ENCODE measurements around the gene FN3KRP. TPM values are rescaled to one million over a fixed set of nuclear protein-coding genes. Genes with fewer than 3 reads are reported as not detected.

The FN3KRP gene
- total and polyA plus RNA-seq, 2 of the 13 experiments (the other 11 are each of a cell fraction or from before 2014, with no cell fraction given), result 22.4 to 28.2 TPM

DNA sequence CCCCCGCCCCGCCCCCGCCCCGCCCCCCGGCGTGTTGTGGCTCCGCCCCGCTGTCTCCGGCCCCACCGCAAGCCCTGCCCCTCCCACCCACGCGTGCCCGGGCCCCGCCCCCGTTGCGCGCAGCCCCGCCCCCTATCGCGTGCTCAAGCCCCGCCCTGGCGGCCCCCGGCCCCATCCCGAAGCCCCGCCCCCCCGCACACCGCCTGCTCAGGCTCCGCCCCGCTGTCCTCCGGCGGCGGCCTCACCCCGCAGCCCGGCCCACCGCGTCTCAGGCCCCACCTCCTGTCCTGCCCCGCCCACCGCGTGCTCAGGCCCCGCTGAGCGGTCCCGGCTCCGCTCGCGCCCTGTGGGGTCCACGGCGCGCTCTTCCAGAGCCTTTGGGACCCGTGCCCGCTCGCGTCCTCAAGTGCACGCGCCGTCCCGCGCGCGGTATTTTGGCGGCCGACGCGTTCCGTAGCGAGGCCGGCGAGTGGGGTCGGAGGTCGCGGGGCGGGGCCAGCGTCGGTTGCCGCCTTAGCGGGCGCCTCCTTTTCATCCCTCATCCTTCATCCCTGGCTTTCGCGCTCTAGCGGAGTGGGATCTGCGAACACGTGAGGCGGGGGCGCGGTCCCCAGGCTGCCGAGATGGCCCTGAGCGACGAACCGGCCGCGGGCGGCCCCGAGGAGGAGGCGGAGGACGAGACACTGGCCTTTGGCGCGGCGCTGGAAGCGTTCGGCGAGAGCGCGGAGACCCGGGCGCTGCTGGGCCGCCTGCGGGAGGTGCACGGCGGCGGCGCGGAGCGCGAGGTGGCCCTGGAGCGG is 35.3 kb downstream of the FN3KRP start, which contains the start of gene TBCD (continued):
- TF ChIP-seq, protein P1, sequence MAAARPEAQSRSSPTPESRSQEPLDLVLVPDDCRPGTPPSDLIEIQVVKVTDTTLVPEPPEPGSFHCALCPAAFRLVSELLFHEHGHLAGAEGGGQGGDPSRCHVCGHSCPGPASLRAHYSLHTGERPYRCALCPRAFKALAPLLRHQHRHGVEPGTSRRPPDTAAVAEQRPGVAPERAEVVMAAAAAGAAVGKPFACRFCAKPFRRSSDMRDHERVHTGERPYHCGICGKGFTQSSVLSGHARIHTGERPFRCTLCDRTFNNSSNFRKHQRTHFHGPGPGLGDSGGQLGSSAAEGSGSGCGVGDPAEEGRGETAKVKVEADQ (CRISPR knock-in tag; IDR thresholded peaks at IDR 0.05; ENCODE audit: borderline replicate concordance), result no peak
- TF ChIP-seq ZNF274 (CRISPR knock-in tag; IDR thresholded peaks at IDR 0.05), result peak; percentile 96
- TF ChIP-seq ZNF431 (CRISPR knock-in tag; IDR thresholded peaks at IDR 0.05; ENCODE audit: borderline replicate concordance, low read depth), result peak; percentile 77
- TF ChIP-seq, protein P2, sequence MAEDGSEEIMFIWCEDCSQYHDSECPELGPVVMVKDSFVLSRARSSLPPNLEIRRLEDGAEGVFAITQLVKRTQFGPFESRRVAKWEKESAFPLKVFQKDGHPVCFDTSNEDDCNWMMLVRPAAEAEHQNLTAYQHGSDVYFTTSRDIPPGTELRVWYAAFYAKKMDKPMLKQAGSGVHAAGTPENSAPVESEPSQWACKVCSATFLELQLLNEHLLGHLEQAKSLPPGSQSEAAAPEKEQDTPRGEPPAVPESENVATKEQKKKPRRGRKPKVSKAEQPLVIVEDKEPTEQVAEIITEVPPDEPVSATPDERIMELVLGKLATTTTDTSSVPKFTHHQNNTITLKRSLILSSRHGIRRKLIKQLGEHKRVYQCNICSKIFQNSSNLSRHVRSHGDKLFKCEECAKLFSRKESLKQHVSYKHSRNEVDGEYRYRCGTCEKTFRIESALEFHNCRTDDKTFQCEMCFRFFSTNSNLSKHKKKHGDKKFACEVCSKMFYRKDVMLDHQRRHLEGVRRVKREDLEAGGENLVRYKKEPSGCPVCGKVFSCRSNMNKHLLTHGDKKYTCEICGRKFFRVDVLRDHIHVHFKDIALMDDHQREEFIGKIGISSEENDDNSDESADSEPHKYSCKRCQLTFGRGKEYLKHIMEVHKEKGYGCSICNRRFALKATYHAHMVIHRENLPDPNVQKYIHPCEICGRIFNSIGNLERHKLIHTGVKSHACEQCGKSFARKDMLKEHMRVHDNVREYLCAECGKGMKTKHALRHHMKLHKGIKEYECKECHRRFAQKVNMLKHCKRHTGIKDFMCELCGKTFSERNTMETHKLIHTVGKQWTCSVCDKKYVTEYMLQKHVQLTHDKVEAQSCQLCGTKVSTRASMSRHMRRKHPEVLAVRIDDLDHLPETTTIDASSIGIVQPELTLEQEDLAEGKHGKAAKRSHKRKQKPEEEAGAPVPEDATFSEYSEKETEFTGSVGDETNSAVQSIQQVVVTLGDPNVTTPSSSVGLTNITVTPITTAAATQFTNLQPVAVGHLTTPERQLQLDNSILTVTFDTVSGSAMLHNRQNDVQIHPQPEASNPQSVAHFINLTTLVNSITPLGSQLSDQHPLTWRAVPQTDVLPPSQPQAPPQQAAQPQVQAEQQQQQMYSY (CRISPR knock-in tag; IDR thresholded peaks at IDR 0.05), result no peak
- TF ChIP-seq RNF2 (conservative IDR thresholded peaks at IDR 0.05; ENCODE audit: low read depth), result peak; percentile 94
- TF ChIP-seq ZNF792 (CRISPR knock-in tag; IDR thresholded peaks at IDR 0.05), result peak; percentile 82
- TF ChIP-seq, protein P3, sequence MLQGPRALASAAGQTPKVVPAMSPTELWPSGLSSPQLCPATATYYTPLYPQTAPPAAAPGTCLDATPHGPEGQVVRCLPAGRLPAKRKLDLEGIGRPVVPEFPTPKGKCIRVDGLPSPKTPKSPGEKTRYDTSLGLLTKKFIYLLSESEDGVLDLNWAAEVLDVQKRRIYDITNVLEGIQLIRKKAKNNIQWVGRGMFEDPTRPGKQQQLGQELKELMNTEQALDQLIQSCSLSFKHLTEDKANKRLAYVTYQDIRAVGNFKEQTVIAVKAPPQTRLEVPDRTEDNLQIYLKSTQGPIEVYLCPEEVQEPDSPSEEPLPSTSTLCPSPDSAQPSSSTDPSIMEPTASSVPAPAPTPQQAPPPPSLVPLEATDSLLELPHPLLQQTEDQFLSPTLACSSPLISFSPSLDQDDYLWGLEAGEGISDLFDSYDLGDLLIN (CRISPR knock-in tag; IDR thresholded peaks at IDR 0.05; ENCODE audit: borderline replicate concordance), result peak; percentile 78; the same call in 1 of the 2 replicates
- 0 out of 2 replicates have a peak, but pooled peaks have one; percentile 30 for TF ChIP-seq ZNF468 (CRISPR knock-in tag; IDR thresholded peaks at IDR 0.05)
- no peak for TF ChIP-seq POLR2A (IDR thresholded peaks at IDR 0.05; ENCODE audit: insufficient read depth in 1 of 2, low read depth in 2 of 2, low read length in 2 of 2)
- peak; percentile 68; the same call in 1 of the 2 replicates for TF ChIP-seq ZNF264 (CRISPR knock-in tag; IDR thresholded peaks at IDR 0.05)
- TF ChIP-seq SRF (IDR thresholded peaks at IDR 0.05; ENCODE audit: low read depth, low read length), result no peak
- TF ChIP-seq ASH2L (IDR thresholded peaks at IDR 0.05; ENCODE audit: insufficient read length, low read depth, low read length), result peak; percentile 91
- TF ChIP-seq ZNF10 (CRISPR knock-in tag; IDR thresholded peaks at IDR 0.05; ENCODE audit: borderline replicate concordance, low read depth), result peak; percentile 94; the same call in 1 of the 2 replicates
- 0 out of 2 replicates have a peak, but pooled peaks have one; percentile 66 for TF ChIP-seq ZNF253 (CRISPR knock-in tag; IDR thresholded peaks at IDR 0.05; ENCODE audit: borderline replicate concordance)
- peak; percentile 31; the same call in 1 of the 2 replicates for TF ChIP-seq ZNF24 (IDR thresholded peaks at IDR 0.05)
- TF ChIP-seq, protein P4, sequence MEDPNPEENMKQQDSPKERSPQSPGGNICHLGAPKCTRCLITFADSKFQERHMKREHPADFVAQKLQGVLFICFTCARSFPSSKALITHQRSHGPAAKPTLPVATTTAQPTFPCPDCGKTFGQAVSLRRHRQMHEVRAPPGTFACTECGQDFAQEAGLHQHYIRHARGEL (CRISPR knock-in tag; IDR thresholded peaks at IDR 0.05), result no peak
- peak; percentile 100 for TF ChIP-seq NR2C2 (CRISPR knock-in tag; IDR thresholded peaks at IDR 0.05; ENCODE audit: borderline replicate concordance)
- TF ChIP-seq HDAC1 (CRISPR knock-in tag; IDR thresholded peaks at IDR 0.05), result peak; percentile 99
- peak; percentile 72; the same call in 1 of the 2 replicates for TF ChIP-seq RCOR2 (CRISPR knock-in tag; IDR thresholded peaks at IDR 0.05)
- TF ChIP-seq RFX1 (IDR thresholded peaks at IDR 0.05), result no peak
- no peak for TF ChIP-seq EZH2 (conservative IDR thresholded peaks at IDR 0.05; ENCODE audit: low read depth, low read length)
- peak; percentile 52; the same call in 1 of the 2 replicates for TF ChIP-seq HIVEP1 (CRISPR knock-in tag; IDR thresholded peaks at IDR 0.05)
- 0 out of 2 replicates have a peak, but pooled peaks have one; percentile 31 for TF ChIP-seq ZNF337 (CRISPR knock-in tag; IDR thresholded peaks at IDR 0.05; ENCODE audit: borderline replicate concordance, low read depth)
- peak; percentile 99 for TF ChIP-seq ZNF788 (CRISPR knock-in tag; IDR thresholded peaks at IDR 0.05; ENCODE audit: borderline replicate concordance)
- peak; percentile 92 for TF ChIP-seq ZNF605 (CRISPR knock-in tag; IDR thresholded peaks at IDR 0.05)
